Ovary (tissue), 9 donors: ENCODE measurements around the gene ZNF236. TPM values are rescaled to one million over a fixed set of nuclear protein-coding genes. Genes with fewer than 3 reads are reported as not detected.

Experiments
- DNase-seq, 5 donors: peaks; one replicate each; pipeline ENCODE4 v3.0.0-alpha.2; 2019 to 2020
- H3K27ac ChIP-seq, 2 donors: fragments of 200-600 bp; one replicate each; pipeline versions ENCODE4 v1.5.1 to v1.8.0; 2019 to 2022
- H3K27me3 ChIP-seq: fragments of 200-600 bp; one replicate; pipeline ENCODE4 v1.8.0; 2022
- H3K36me3 ChIP-seq: fragments of 200-600 bp; sonication (generic); one replicate; pipeline ENCODE4 v1.5.1; 2019
- H3K4me1 ChIP-seq: one replicate; pipeline ENCODE4 v1.8.1; 2013; ENCODE audit warnings: mild to moderate bottlenecking, moderate library complexity; ENCODE audit not compliant: insufficient read depth
- H3K4me3 ChIP-seq: fragments of 200-600 bp; sonication (generic); one replicate; pipeline ENCODE4 v1.5.1; 2017
- H3K9me3 ChIP-seq, 2 donors: fragments of 200-600 bp in 1 of 2; sonication (generic) in 1 of 2; one replicate each; pipeline versions ENCODE4 v1.5.1 to v1.8.1; 2013 to 2019; ENCODE audit warnings: mild to moderate bottlenecking in 1 of 2, moderate library complexity in 1 of 2
- EP300 ChIP-seq: sonication (generic); formaldehyde crosslinking; IDR thresholded peaks from one replicate; pipeline ENCODE4 v1.6.1; 2017; ENCODE audit warnings: antibody characterized with exemption
- POLR2A ChIP-seq: fragments of 450-650 bp; IDR thresholded peaks from one replicate; pipeline ENCODE4 v1.6.1; 2017; ENCODE audit warnings: antibody characterized with exemption, mild to moderate bottlenecking, moderate library complexity
- WGBS, 3 donors: extraction: QIAGEN DNeasy Blood & Tissue Kit in 1 of 3; methylation state at CpG; one replicate each; pipeline versions ENCODE4 v1.1.5 to v1.1.7; 2013 to 2017; 5-methylcytosine and 5-hydroxymethylcytosine counted together
- intact Hi-C, 4 donors: fragments of 100-400 bp; cut with DNase I; formaldehyde crosslinking; loops; one replicate each; pipeline versions ENCODE4 v1.11.0 to v1.15.1; 2022 to 2023
- polyA plus RNA-seq, 2 donors: library from polyadenylated mRNA; stranded (reverse); fragments of 200-250 nt in 1 of 2; fragments of 350-450 nt in 1 of 2; fragmentation: Illumina TruSeq in 1 of 2; extraction: RNeasy Lipid Tissue Mini Kit (QIAGEN cat#74804) in 1 of 2; gene quantifications; one replicate each; pipeline ENCODE4 v1.2.3, GENCODE V29; 2013 to 2014
- total RNA-seq, 7 donors: library from RNA; depleted of rRNA in 2 of 7; stranded (reverse); fragments of >200 nt in 2 of 7; fragmentation: NEBNext Ultra II Directional in 3 of 7; extraction: Animal tissue kit (Norgen Biotek cat#: 25700) in 3 of 7; gene quantifications; one replicate each; pipeline versions ENCODE4 v1.1.0 to v1.2.4, GENCODE V29; 2016 to 2023
- TF ChIP-seq, protein P1 (sequence below), 3 donors: fragments of 450-650 bp in 2 of 3; fragments of 200-600 bp in 1 of 3; IDR thresholded peaks; one replicate each; pipeline versions ENCODE4 v1.5.1 to v1.8.0; 2016 to 2022; ENCODE audit warnings: antibody characterized with exemption in 3 of 3, mild to moderate bottlenecking in 1 of 3
- donor health status: DM: no; HTN: no; CAD: no; lungs with moderate emphysema.
- donor health status: DM: no; HTN: no; CAD: no.
- donor health status: Bipolar disorder and iron deficiency.
- donor health status: DM: yes; HTN: yes; CAD: no.
- donor health status: DM: no; HTN: no; CAD: no.
- donor health status: DM: yes; HTN: yes; CAD: no.

Gene ZNF236
- total and polyA plus RNA-seq, 9 donors, result 3.9 to 30.3 (median 24.1) TPM

DNA sequence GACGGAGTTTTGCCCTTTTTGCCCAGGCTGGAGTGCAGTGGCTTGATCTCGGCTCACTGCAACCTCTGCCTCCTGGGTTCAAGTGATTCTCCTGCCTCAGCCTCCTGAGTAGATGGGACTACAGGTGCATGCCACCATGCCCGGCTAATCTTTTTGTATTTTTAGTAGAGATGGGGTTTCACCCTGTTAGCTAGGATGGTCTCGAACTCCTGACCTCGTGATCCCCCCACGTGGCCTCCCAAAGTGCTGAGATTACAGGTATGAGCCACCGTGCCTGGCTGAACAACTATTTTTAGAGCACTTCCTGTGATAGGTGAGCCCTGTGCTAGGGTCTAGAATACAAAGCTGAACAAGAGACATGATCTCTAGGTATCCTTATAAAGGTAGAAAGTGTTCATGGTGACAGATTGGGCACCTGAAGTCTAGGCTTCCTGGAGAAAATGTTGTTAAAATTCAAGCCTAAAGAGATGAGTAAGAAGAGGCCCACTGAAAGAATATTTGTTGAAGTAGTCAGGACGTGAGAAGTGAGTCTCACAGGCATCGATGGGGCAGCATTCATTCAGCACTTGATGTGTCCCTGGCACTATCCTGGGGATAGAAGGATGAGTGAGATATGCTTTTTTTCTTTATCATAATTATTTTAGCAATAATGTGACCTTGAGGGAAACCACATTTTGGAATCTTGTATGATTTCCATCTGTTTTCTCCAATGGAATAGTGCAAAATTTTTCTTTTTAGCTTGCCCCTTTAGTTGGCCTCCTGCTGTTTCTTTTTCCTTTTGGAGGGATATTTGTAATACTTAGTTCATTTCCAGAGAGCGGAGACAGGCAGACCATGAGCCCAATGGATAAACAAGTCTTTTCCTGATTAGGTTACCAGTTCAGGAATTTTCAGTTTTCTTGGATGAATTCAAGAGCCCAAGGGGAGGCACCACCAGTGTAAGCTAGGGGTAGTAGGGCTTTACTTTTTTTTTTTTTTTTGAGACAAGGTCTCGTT, 5.1 kb downstream of the ZNF236 start:
- TF ChIP-seq EP300 (no peak), POLR2A (no peak)
- TF ChIP-seq, protein P1, sequence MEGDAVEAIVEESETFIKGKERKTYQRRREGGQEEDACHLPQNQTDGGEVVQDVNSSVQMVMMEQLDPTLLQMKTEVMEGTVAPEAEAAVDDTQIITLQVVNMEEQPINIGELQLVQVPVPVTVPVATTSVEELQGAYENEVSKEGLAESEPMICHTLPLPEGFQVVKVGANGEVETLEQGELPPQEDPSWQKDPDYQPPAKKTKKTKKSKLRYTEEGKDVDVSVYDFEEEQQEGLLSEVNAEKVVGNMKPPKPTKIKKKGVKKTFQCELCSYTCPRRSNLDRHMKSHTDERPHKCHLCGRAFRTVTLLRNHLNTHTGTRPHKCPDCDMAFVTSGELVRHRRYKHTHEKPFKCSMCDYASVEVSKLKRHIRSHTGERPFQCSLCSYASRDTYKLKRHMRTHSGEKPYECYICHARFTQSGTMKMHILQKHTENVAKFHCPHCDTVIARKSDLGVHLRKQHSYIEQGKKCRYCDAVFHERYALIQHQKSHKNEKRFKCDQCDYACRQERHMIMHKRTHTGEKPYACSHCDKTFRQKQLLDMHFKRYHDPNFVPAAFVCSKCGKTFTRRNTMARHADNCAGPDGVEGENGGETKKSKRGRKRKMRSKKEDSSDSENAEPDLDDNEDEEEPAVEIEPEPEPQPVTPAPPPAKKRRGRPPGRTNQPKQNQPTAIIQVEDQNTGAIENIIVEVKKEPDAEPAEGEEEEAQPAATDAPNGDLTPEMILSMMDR (IDR thresholded peaks at IDR 0.05), result no peak
- intact Hi-C loops, result loop anchor here in 1 of 4 donors (10.0 kb wide), 1 partner anchor 277 kb away; no protein-coding TSS in a partner anchor
- no peaks in the 10 kb centered on the region for H3K36me3 ChIP-seq
- no peak for DNase-seq
- H3K27ac ChIP-seq, result peak overlapping the region in 1 of 2 donors; percentile 53
- H3K4me1 ChIP-seq, result peaks cover 11% of the 10 kb centered on the region
- WGBS, 3 donors, result 45 to 65% (median 59%) methylated on average over 11 of the region's 11 CpGs
- no peaks in the 10 kb centered on the region for H3K27me3 ChIP-seq
- no peak overlapping the region for H3K4me3 ChIP-seq
- H3K9me3 ChIP-seq, result no peaks in the 10 kb centered on the region

DNA sequence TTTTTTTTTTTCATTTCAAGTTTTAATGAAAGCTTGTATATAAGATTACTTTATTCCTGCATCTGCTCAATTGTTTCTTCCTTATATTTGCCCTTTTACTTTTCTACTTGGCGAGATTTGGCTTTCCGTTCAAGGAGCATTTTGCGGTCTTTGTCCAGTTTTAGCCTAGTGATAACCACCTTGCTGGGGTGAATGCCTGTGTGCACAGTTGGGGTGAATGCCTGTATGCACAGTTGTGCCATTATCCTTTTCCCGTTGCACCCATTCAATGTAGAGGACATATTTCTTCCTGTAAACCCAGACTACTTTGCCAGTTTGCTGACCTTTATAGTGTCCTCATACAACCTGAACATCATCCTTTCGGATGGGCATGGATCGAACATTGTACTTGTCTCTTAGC, 12.0 kb downstream of the ZNF236 start:
- Histone ChIP-seq H3K4me1 (peaks cover 6% of the 10 kb centered on the region), H3K4me3 (no peak overlapping the region), H3K27me3 (no peaks in the 10 kb centered on the region), H3K9me3 (no peaks in the 10 kb centered on the region), H3K27ac (no peak overlapping the region), H3K36me3 (no peaks in the 10 kb centered on the region)
- DNase-seq, result no peak
- WGBS, 3 donors, result 96 to 99% (median 97%) methylated on average over 6 of the region's 6 CpGs
- TF ChIP-seq EP300 (no peak), POLR2A (no peak)
- TF ChIP-seq, protein P1 (IDR thresholded peaks at IDR 0.05), result no peak
- intact Hi-C loops, result no loop called here

DNA sequence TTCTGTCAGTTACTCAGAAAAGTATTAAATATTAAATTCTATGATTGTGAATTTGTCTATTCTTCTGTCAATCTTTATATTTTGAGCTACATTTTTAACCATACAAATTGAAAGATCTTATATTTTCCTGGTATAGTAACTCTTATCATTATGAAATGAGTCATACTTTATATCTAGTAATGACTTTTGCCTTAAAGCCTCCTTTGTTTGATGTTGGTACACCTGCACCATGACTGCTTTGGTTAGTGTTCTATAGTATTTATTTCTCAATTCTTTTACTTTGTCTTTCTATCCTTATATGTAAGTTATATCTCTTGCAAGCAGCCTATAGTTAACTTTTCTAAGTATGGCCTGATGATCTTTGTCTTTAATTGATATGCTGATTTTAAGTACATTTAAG, 13.0 kb downstream of the ZNF236 start:
- intact Hi-C loops, result no loop called here
- Histone ChIP-seq H3K27ac (no peak overlapping the region), H3K27me3 (no peaks in the 10 kb centered on the region)

DNA sequence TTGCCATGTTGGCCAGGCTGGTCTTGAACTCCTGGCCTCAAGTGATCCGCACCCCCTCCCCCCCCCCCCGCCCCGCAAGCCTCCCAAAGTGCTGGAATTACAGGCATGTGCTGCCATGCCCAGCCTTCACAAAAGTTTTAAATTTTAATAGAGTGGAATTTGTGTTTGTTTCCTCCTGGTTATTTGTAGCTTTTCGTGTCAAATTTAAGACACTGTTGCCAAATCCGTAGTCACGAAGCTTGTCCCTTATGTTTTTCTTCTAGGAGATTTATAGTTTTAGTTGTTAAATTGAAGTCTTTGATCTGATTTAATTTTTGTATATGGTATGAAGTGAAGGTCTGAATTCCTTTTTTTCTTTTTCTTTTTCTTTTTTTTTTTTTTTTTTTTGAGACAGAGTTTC, 14.7 kb downstream of the ZNF236 start:
- no peak for TF ChIP-seq POLR2A
- TF ChIP-seq EP300, result no peak
- TF ChIP-seq, protein P1 (IDR thresholded peaks at IDR 0.05), result no peak
- Histone ChIP-seq H3K27me3 (no peaks in the 10 kb centered on the region), H3K4me1 (peaks cover 6% of the 10 kb centered on the region), H3K9me3 (no peaks in the 10 kb centered on the region), H3K27ac (no peak overlapping the region), H3K36me3 (no peaks in the 10 kb centered on the region), H3K4me3 (no peak overlapping the region)
- WGBS, 3 donors, result 69 to 73% (median 70%) methylated on average over 6 of the region's 6 CpGs
- no peak for DNase-seq
- intact Hi-C loops, result no loop called here

More for the DNA sequence above, 13.0 kb downstream of the ZNF236 start:
- Histone ChIP-seq H3K9me3 (no peaks in the 10 kb centered on the region), H3K4me1 (peaks cover 6% of the 10 kb centered on the region), H3K36me3 (no peaks in the 10 kb centered on the region), H3K4me3 (no peak overlapping the region)
- TF ChIP-seq POLR2A, result no peak
- TF ChIP-seq, protein P1 (IDR thresholded peaks at IDR 0.05), result no peak
- TF ChIP-seq EP300, result no peak
- no peak for DNase-seq
